Peyer's patch (tissue), 4 donors: ENCODE data around the gene ENAH. TPM values are rescaled to one million over a fixed set of nuclear protein-coding genes. Genes with fewer than 3 reads are reported as not detected.

Source experiments
- DNase-seq, 3 donors: peaks; one replicate each; pipeline ENCODE4 v3.0.0-alpha.2; 2017 to 2019
- H3K27ac ChIP-seq, 4 donors: fragments of 200-600 bp; sonication (generic); one replicate each; pipeline ENCODE4 v1.5.1; 2016 to 2019
- H3K27me3 ChIP-seq, 2 donors: fragments of 200-600 bp; sonication (generic); one replicate each; pipeline ENCODE4 v1.5.1; 2019
- H3K36me3 ChIP-seq, 3 donors: fragments of 200-600 bp; sonication (generic); one replicate each; pipeline ENCODE4 v1.5.1; 2016 to 2019
- H3K4me1 ChIP-seq, 4 donors: fragments of 200-600 bp; sonication (generic); one replicate each; pipeline ENCODE4 v1.5.1; 2016 to 2019
- H3K4me3 ChIP-seq, 4 donors: fragments of 200-600 bp; sonication (generic); 1 replicate in 3 of 4; 2 replicates in 1 of 4; pipeline ENCODE4 v1.5.1; 2016 to 2019; ENCODE audit warnings: mild to moderate bottlenecking in 1 of 4
- H3K9me3 ChIP-seq, 4 donors: fragments of 200-600 bp; sonication (generic); one replicate each; pipeline ENCODE4 v1.5.1; 2016 to 2019; ENCODE audit warnings: mild to moderate bottlenecking in 1 of 4
- POLR2A ChIP-seq, 2 donors: fragments of 450-650 bp; IDR thresholded peaks; one replicate each; pipeline ENCODE4 v1.5.1; 2017; ENCODE audit warnings: antibody characterized with exemption in 2 of 2, mild to moderate bottlenecking in 2 of 2, moderate library complexity in 2 of 2
- total RNA-seq, 4 donors: library from RNA; depleted of rRNA; stranded (reverse); fragments of >200 nt; gene quantifications; one replicate each; pipeline ENCODE4 v1.1.0, GENCODE V29; 2016
- TF ChIP-seq, protein P1 (sequence below), 6 experiments: fragments of 450-650 bp in 4 of 6; fragments of 200-600 bp in 2 of 6; sonication (generic) in 1 of 6; IDR thresholded peaks; one replicate each; pipeline ENCODE4 v1.5.1; 2017 to 2019; ENCODE audit warnings: antibody characterized with exemption in 6 of 6, mild to moderate bottlenecking in 3 of 6, moderate library complexity in 1 of 6

ENAH gene
- total RNA-seq, 4 donors from 2014 or later = 7.6 to 51.2 (median 16.5) TPM

GRCh38 chr1:225481738-225482137, 171.2 kb downstream of the ENAH start:
- H3K27ac ChIP-seq = peak overlapping the region in 1 of 4 donors; percentile 27
- TF ChIP-seq, protein P1, sequence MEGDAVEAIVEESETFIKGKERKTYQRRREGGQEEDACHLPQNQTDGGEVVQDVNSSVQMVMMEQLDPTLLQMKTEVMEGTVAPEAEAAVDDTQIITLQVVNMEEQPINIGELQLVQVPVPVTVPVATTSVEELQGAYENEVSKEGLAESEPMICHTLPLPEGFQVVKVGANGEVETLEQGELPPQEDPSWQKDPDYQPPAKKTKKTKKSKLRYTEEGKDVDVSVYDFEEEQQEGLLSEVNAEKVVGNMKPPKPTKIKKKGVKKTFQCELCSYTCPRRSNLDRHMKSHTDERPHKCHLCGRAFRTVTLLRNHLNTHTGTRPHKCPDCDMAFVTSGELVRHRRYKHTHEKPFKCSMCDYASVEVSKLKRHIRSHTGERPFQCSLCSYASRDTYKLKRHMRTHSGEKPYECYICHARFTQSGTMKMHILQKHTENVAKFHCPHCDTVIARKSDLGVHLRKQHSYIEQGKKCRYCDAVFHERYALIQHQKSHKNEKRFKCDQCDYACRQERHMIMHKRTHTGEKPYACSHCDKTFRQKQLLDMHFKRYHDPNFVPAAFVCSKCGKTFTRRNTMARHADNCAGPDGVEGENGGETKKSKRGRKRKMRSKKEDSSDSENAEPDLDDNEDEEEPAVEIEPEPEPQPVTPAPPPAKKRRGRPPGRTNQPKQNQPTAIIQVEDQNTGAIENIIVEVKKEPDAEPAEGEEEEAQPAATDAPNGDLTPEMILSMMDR (IDR thresholded peaks at IDR 0.05) = no peak
- no peak for TF ChIP-seq POLR2A (IDR thresholded peaks at IDR 0.05)
- H3K4me3 ChIP-seq = no peak overlapping the region
- no peak for DNase-seq
- no peaks in the 10 kb centered on the region for H3K36me3 ChIP-seq
- H3K9me3 ChIP-seq = no peaks in the 10 kb centered on the region
- peaks cover 0 to 17% (median 2%) of the 10 kb centered on the region in 4 donors for H3K4me1 ChIP-seq
- H3K27me3 ChIP-seq = no peaks in the 10 kb centered on the region

DNA sequence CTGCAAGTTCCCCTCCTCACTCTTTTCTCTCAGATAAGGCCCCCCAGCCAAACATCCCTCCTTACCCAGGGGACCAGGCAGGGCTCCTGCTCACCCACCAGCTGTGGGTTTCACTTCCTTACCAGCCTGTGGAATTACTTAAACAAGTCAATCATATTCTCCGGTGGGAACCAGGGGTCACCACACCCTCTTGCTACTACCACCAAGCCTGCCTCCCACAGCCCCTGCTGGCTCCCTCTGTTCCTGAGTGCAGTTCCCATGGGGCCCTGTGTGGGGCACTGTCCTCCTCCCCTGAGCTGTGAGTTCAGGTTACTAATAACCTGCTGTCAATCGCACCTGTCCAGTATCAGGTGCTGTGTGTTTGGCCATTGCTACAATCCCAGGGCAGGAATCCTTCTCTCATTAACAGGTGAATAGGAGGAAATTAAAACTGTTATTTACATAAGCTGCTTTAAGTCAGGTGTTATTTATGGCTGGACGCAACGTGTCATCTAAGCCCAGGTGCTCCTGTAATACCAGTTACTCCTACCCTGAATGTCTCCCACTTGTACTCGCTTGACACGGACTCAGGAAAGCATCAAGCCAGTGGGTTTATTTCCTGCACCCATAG, 172.0 kb downstream of the ENAH start:
- peak overlapping the region in 1 of 4 donors; percentile 0 for H3K27ac ChIP-seq
- H3K27me3 ChIP-seq = no peaks in the 10 kb centered on the region
- TF ChIP-seq, protein P1 (IDR thresholded peaks at IDR 0.05) = peak; percentile 31 to 89 (median 79)
- no peak for TF ChIP-seq POLR2A (IDR thresholded peaks at IDR 0.05)
- no peak overlapping the region for H3K4me3 ChIP-seq
- DNase-seq = peak; percentile 69 to 83 (median 80)
- no peaks in the 10 kb centered on the region for H3K36me3 ChIP-seq
- H3K4me1 ChIP-seq = peaks cover 0 to 17% (median 2%) of the 10 kb centered on the region in 4 donors
- no peaks in the 10 kb centered on the region for H3K9me3 ChIP-seq

- Histone ChIP-seq H3K36me3 (no peaks in the 10 kb centered on the region), H3K4me3 (no peak overlapping the region), H3K27me3 (no peaks in the 10 kb centered on the region), H3K9me3 (no peaks in the 10 kb centered on the region), H3K4me1 (peaks cover 0 to 19% (median 3%) of the 10 kb centered on the region in 4 donors), H3K27ac (peak overlapping the region in 1 of 4 donors; percentile 0)
- peak in 1 of 3 donors; percentile 15 for DNase-seq
- TF ChIP-seq POLR2A (IDR thresholded peaks at IDR 0.05) = no peak
- TF ChIP-seq, protein P1 (IDR thresholded peaks at IDR 0.05) = no peak
Observed at GRCh38 chr1:225479996-225480720, 172.8 kb downstream of the ENAH start.

DNA sequence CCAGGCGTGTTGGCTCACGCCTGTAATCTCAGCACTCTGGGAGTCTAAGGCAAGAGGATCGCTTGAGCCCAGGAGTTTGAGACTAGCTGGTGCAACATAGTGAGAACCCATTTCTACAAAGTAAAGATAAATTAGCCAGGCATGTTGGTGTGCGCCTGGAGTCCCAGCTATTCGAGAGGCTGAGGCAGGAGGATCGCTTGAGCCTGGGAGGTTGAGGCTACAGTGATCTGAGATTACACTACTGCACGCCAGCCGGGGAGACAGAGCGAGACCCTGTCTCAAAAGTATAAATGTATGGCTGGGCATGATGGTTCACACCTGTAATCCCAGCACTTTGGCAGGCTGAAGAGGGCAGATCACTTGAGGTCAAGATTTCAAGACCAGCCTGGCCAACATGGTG, 173.6 kb downstream of the ENAH start:
- Histone ChIP-seq H3K27ac (no peak overlapping the region), H3K4me1 (peaks cover 0 to 26% (median 6%) of the 10 kb centered on the region in 4 donors), H3K9me3 (no peaks in the 10 kb centered on the region), H3K4me3 (no peak overlapping the region), H3K27me3 (no peaks in the 10 kb centered on the region), H3K36me3 (no peaks in the 10 kb centered on the region)
- DNase-seq = peak in 1 of 3 donors; percentile 15
- no peak for TF ChIP-seq POLR2A (IDR thresholded peaks at IDR 0.05)
- TF ChIP-seq, protein P1 (IDR thresholded peaks at IDR 0.05) = no peak

GRCh38 chr1:225477296-225477911, 175.5 kb downstream of the ENAH start:
- H3K9me3 ChIP-seq = no peaks in the 10 kb centered on the region
- no peaks in the 10 kb centered on the region for H3K36me3 ChIP-seq
- no peak overlapping the region for H3K4me3 ChIP-seq
- TF ChIP-seq, protein P1 (IDR thresholded peaks at IDR 0.05) = no peak
- TF ChIP-seq POLR2A (IDR thresholded peaks at IDR 0.05) = no peak
- H3K4me1 ChIP-seq = peaks cover 0 to 23% (median 6%) of the 10 kb centered on the region in 4 donors
- no peaks in the 10 kb centered on the region for H3K27me3 ChIP-seq
- no peak for DNase-seq
- H3K27ac ChIP-seq = no peak overlapping the region
